RWPE1 (cell line): ENCODE results near the gene HS3ST5.

Experiments used
- CTCF ChIA-PET: fragments of 350-600 bp; sonication (Branson Sonifier 250); formaldehyde crosslinking; extraction: SDS; loops from one replicate; lab custom pipeline; 2021; lab: Yijun Ruan, JAX
- POLR2A ChIA-PET: fragments of 400-600 bp; formaldehyde crosslinking; extraction: SDS; loops from one replicate; lab custom pipeline; 2020; ENCODE audit warnings: antibody characterized with exemption; ENCODE audit not compliant: low non-redundant PET; lab: Yijun Ruan, JAX
- DNase-seq: peaks from one replicate; pipeline ENCODE4 v3.0.0; 2012; ENCODE audit warnings: low spot score
- H3K27ac ChIP-seq: fragments of 450-650 bp; 2 replicates; pipeline ENCODE4 v1.5.1; 2017
- CTCF ChIP-seq: fragments of 450-650 bp; conservative IDR thresholded peaks from 2 replicates; pipeline ENCODE4 v1.5.1; 2017; ENCODE audit warnings: low read depth, mild to moderate bottlenecking

The HS3ST5 gene

GRCh38 chr6:114342826-114343781 lies at the start of gene HS3ST5:
Gene HS3ST5, minus strand, starts transcription at chr6:114343023. Its CDS starts 280,178 bp downstream, at chr6:114062845.
- ChIA-PET POLR2A (no interaction called here), CTCF (interaction anchor here (0.6 to 0.7 kb wide), 2 partner anchors 9 to 813 kb away, joined by 3 to 6 read pairs; no protein-coding TSS in a partner anchor)
- TF ChIP-seq CTCF, result no peak
- no peak within 1 kb of the TSS for H3K27ac ChIP-seq
- peak; percentile 16 for DNase-seq

- TF ChIP-seq CTCF, result no peak
- CTCF ChIA-PET, result no interaction called here
Observed at GRCh38 chr6:114390176-114390575, 47.4 kb upstream of the HS3ST5 start.

GRCh38 chr6:114389111-114389510 lies 46.3 kb upstream of the HS3ST5 start:
- H3K27ac ChIP-seq, result no peak overlapping the region
- TF ChIP-seq CTCF, result no peak
- CTCF ChIA-PET, result no interaction called here
- POLR2A ChIA-PET, result no interaction called here
- DNase-seq, result no peak

More at GRCh38 chr6:114390176-114390575, 47.4 kb upstream of the HS3ST5 start:
- no peak for DNase-seq
- POLR2A ChIA-PET, result no interaction called here
- no peak overlapping the region for H3K27ac ChIP-seq

- CTCF ChIA-PET, result interaction anchor here (0.6 kb wide), 1 partner anchor 1750 kb away, joined by 6 read pairs; no protein-coding TSS in a partner anchor
- no peak for TF ChIP-seq CTCF
- no peak overlapping the region for H3K27ac ChIP-seq
- no peak for DNase-seq
- POLR2A ChIA-PET, result no interaction called here
Observed at GRCh38 chr6:114382406-114382805, 39.6 kb upstream of the HS3ST5 start.

GRCh38 chr6:114377881-114378280 lies 35.1 kb upstream of the HS3ST5 start:
- ChIA-PET POLR2A (no interaction called here), CTCF (no interaction called here)
- no peak overlapping the region for H3K27ac ChIP-seq
- TF ChIP-seq CTCF, result no peak
- no peak for DNase-seq

GRCh38 chr6:114376611-114377175 lies 33.9 kb upstream of the HS3ST5 start:
- no peak overlapping the region for H3K27ac ChIP-seq
- no peak for DNase-seq
- TF ChIP-seq CTCF, result no peak
- CTCF ChIA-PET, result no interaction called here
- POLR2A ChIA-PET, result no interaction called here
